ENCODE measurements around the gene ARHGAP10.

DNA sequence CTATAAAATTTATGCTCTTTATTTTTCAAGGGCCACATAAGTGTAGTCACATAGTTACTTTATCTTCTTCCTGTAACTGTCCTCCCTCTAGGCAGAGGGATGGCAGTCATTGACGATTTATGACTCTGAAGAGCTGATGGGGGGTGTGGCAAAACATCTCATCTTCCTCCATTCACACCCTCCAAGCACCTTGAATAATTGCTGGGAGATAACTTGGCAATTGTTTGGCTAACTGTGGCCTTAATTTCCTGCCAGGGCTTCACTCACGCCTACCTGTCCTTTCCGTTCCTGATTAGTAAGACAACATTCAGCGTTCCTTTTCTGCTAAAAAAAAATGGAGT lies 329.2 kb downstream of the ARHGAP10 start:
- TF ChIP-seq EZH2 (IDR thresholded peaks at IDR 0.05; ENCODE audit: borderline replicate concordance, low read depth, low read length, severe bottlenecking): no peak
- TF ChIP-seq, protein P1, sequence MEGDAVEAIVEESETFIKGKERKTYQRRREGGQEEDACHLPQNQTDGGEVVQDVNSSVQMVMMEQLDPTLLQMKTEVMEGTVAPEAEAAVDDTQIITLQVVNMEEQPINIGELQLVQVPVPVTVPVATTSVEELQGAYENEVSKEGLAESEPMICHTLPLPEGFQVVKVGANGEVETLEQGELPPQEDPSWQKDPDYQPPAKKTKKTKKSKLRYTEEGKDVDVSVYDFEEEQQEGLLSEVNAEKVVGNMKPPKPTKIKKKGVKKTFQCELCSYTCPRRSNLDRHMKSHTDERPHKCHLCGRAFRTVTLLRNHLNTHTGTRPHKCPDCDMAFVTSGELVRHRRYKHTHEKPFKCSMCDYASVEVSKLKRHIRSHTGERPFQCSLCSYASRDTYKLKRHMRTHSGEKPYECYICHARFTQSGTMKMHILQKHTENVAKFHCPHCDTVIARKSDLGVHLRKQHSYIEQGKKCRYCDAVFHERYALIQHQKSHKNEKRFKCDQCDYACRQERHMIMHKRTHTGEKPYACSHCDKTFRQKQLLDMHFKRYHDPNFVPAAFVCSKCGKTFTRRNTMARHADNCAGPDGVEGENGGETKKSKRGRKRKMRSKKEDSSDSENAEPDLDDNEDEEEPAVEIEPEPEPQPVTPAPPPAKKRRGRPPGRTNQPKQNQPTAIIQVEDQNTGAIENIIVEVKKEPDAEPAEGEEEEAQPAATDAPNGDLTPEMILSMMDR (IDR thresholded peaks at IDR 0.05; ENCODE audit: borderline replicate concordance, extremely low read depth, low read length, poor library complexity, severe bottlenecking): no peak

Measured in DND-41 (cell line).